HepG2 (cell line): ENCODE results near the gene ATG4D. TPM values are rescaled to one million over a fixed set of nuclear protein-coding genes. Genes with fewer than 3 reads are reported as not detected.
A peak's percentile ranks its signal among the peaks of the same experiment; 100 is the strongest.

Source experiments
- ATF3 ChIP-seq: sonication (generic); formaldehyde crosslinking; IDR thresholded peaks from 2 replicates; pipeline ENCODE4 v1.4.0; 2020; ENCODE audit warnings: missing genetic modification reagents
- CHCHD3 ChIP-seq: sonication (generic); formaldehyde crosslinking; IDR thresholded peaks from 2 replicates; pipeline ENCODE4 v1.8.0; 2022; ENCODE audit warnings: mild to moderate bottlenecking, missing genetic modification reagents, moderate library complexity
- CREBL2 ChIP-seq: sonication (generic); formaldehyde crosslinking; IDR thresholded peaks from 2 replicates; pipeline ENCODE4 v1.8.1; 2023; ENCODE audit warnings: missing genetic modification reagents, mild to moderate bottlenecking, borderline replicate concordance
- FOXJ3 ChIP-seq: sonication (generic); formaldehyde crosslinking; IDR thresholded peaks from 2 replicates; pipeline ENCODE4 v1.4.0; 2020; ENCODE audit warnings: missing genetic modification reagents, mild to moderate bottlenecking, borderline replicate concordance
- GABPA ChIP-seq, 2 experiments: IDR thresholded peaks; 2 replicates each; pipeline ENCODE4 v1.6.1; 2011 to 2016; ENCODE audit warnings: low read depth in 2 of 2, low read length in 1 of 2, missing biosample characterization in 1 of 2, missing genetic modification characterization in 1 of 2
- GLI4 ChIP-seq: sonication (generic); formaldehyde crosslinking; IDR thresholded peaks from 2 replicates; pipeline ENCODE4 v1.5.1; 2020; ENCODE audit warnings: missing genetic modification reagents, mild to moderate bottlenecking, moderate library complexity, borderline replicate concordance
- MAFF ChIP-seq: IDR thresholded peaks from 2 replicates; pipeline ENCODE4 v1.6.1; 2011; ENCODE audit warnings: low read depth, low read length, improper control_type of control experiment
- MTF1 ChIP-seq: sonication (generic); formaldehyde crosslinking; IDR thresholded peaks from 2 replicates; pipeline ENCODE4 v1.5.0; 2020; ENCODE audit warnings: missing genetic modification reagents
- NFATC3 ChIP-seq: sonication (generic); formaldehyde crosslinking; IDR thresholded peaks from 2 replicates; pipeline ENCODE4 v1.5.1; 2020; ENCODE audit warnings: mild to moderate bottlenecking, missing genetic modification reagents
- POGZ ChIP-seq: sonication (generic); formaldehyde crosslinking; IDR thresholded peaks from 2 replicates; pipeline ENCODE4 v1.4.0; 2020; ENCODE audit warnings: mild to moderate bottlenecking, missing genetic modification reagents
- SRY ChIP-seq: sonication (generic); formaldehyde crosslinking; IDR thresholded peaks from 2 replicates; pipeline ENCODE4 v1.8.0; 2022; ENCODE audit warnings: mild to moderate bottlenecking, missing genetic modification reagents
- TCF7L2 ChIP-seq: IDR thresholded peaks from 2 replicates; pipeline ENCODE4 v1.6.1; 2011; ENCODE audit warnings: mild to moderate bottlenecking, low read depth, low read length, moderate library complexity
- TP53 ChIP-seq: sonication (generic); formaldehyde crosslinking; conservative IDR thresholded peaks from 2 replicates; pipeline ENCODE4 v1.4.0; 2020; ENCODE audit warnings: missing genetic modification reagents
- TRIM22 ChIP-seq: fragments of 450-650 bp; IDR thresholded peaks from 2 replicates; pipeline ENCODE4 v1.6.1; 2017
- U2AF1 ChIP-seq: fragments of 200-400 bp; formaldehyde crosslinking; optimal IDR thresholded peaks from 2 replicates; pipeline ENCODE3; 2017; ENCODE audit warnings: mild to moderate bottlenecking, low read depth, low read length
- ZBTB3 ChIP-seq: sonication (generic); formaldehyde crosslinking; IDR thresholded peaks from 2 replicates; pipeline ENCODE4 v1.4.0; 2020; ENCODE audit warnings: low read depth, mild to moderate bottlenecking, moderate library complexity, missing genetic modification reagents, borderline replicate concordance
- ZBTB7B ChIP-seq: sonication (generic); formaldehyde crosslinking; IDR thresholded peaks from 2 replicates; pipeline ENCODE4 v1.4.0; 2020; ENCODE audit warnings: missing genetic modification reagents
- ZFX ChIP-seq: sonication (generic); formaldehyde crosslinking; IDR thresholded peaks from 2 replicates; pipeline ENCODE4 v1.4.0; 2020; ENCODE audit warnings: mild to moderate bottlenecking, low read depth, missing genetic modification reagents, moderate library complexity
- ZNF143 ChIP-seq: sonication (generic); formaldehyde crosslinking; IDR thresholded peaks from 2 replicates; pipeline ENCODE4 v1.4.0; 2020; ENCODE audit warnings: missing genetic modification reagents
- ZNF207 ChIP-seq: fragments of 450-650 bp; IDR thresholded peaks from 2 replicates; pipeline ENCODE4 v1.6.1; 2016; ENCODE audit warnings: antibody characterized with exemption, borderline replicate concordance
- ZNF292 ChIP-seq: sonication (generic); formaldehyde crosslinking; IDR thresholded peaks from 2 replicates; pipeline ENCODE4 v1.8.1; 2022; ENCODE audit warnings: mild to moderate bottlenecking, low read depth, missing genetic modification reagents, borderline replicate concordance
- ZNF543 ChIP-seq: sonication (generic); formaldehyde crosslinking; IDR thresholded peaks from 2 replicates; pipeline ENCODE4 v1.4.0; 2020; ENCODE audit warnings: mild to moderate bottlenecking, missing genetic modification reagents
- ZNF547 ChIP-seq: sonication (generic); formaldehyde crosslinking; IDR thresholded peaks from 2 replicates; pipeline ENCODE4 v1.5.1; 2020; ENCODE audit warnings: mild to moderate bottlenecking, missing genetic modification reagents
- ZNF605 ChIP-seq: sonication (generic); formaldehyde crosslinking; IDR thresholded peaks from 2 replicates; pipeline ENCODE4 v1.8.0; 2022; ENCODE audit warnings: mild to moderate bottlenecking, missing genetic modification reagents
- ZNF660 ChIP-seq: sonication (generic); formaldehyde crosslinking; IDR thresholded peaks from 2 replicates; pipeline ENCODE4 v1.5.1; 2020; ENCODE audit warnings: mild to moderate bottlenecking, low read depth, missing genetic modification reagents, borderline replicate concordance
- ZNF775 ChIP-seq: sonication (generic); formaldehyde crosslinking; IDR thresholded peaks from 2 replicates; pipeline ENCODE4 v1.4.0; 2020; ENCODE audit warnings: missing genetic modification reagents, mild to moderate bottlenecking, moderate library complexity, borderline replicate concordance
- ZNF784 ChIP-seq: sonication (generic); formaldehyde crosslinking; IDR thresholded peaks from 2 replicates; pipeline ENCODE4 v1.5.1; 2020; ENCODE audit warnings: missing genetic modification reagents, mild to moderate bottlenecking, borderline replicate concordance
- ZSCAN25 ChIP-seq: sonication (generic); formaldehyde crosslinking; IDR thresholded peaks from 2 replicates; pipeline ENCODE4 v1.8.0; 2022; ENCODE audit warnings: mild to moderate bottlenecking, missing genetic modification reagents
- polyA plus RNA-seq, 8 experiments: library from polyadenylated mRNA; depleted of rRNA in 3 of 8; stranded (reverse) in 7 of 8; unstranded in 1 of 8; fragments of >200 nt; fragmentation: Illumina TruSeq in 4 of 8; extraction: Trizol in 4 of 8; gene quantifications; 2 replicates each; pipeline versions ENCODE4 v1.2.1 to v1.2.3, GENCODE V29; 2011 to 2016; ENCODE audit warnings: low read depth in 4 of 8, missing spikeins in 1 of 8, mixed read lengths in 1 of 8; ENCODE audit not compliant: insufficient read depth in 1 of 8
- total RNA-seq, 5 experiments: library from RNA; depleted of rRNA; stranded (reverse); fragments of >200 nt; fragmentation: Illumina TruSeq; extraction: Trizol; gene quantifications; 2 replicates each; pipeline ENCODE4 v1.2.3, GENCODE V29; 2016; ENCODE audit warnings: low read depth in 1 of 5

The ATG4D gene
- total and polyA plus RNA-seq, 2 of the 13 experiments (the other 11 are each of a cell fraction or from before 2014, with no cell fraction given): 17.8 to 19.0 TPM

- no peak for TF ChIP-seq ZNF775 (CRISPR knock-in tag)
- TF ChIP-seq ZNF292 (CRISPR knock-in tag): no peak
- TF ChIP-seq ZNF660 (CRISPR knock-in tag): no peak
- TF ChIP-seq TRIM22: no peak
- no peak; the same call in 1 of the 2 replicates for TF ChIP-seq CREBL2
- no peak for TF ChIP-seq ZNF543 (CRISPR knock-in tag)
- TF ChIP-seq ZNF143 (CRISPR knock-in tag): peak; percentile 56; the same call in 1 of the 2 replicates
- peak; percentile 97 for TF ChIP-seq SRY (CRISPR knock-in tag)
- TF ChIP-seq CHCHD3 (CRISPR knock-in tag): peak; percentile 84; the same call in 1 of the 2 replicates
- TF ChIP-seq MTF1 (CRISPR knock-in tag): no peak; the same call in 1 of the 2 replicates
- TF ChIP-seq NFATC3 (CRISPR knock-in tag): peak; percentile 93; the same call in 1 of the 2 replicates
- 0 out of 2 replicates have a peak, but pooled peaks have one; percentile 26 for TF ChIP-seq GLI4 (CRISPR knock-in tag)
- TF ChIP-seq ZFX: peak; percentile 62
- peak; percentile 96 for TF ChIP-seq ZNF605 (CRISPR knock-in tag)
- TF ChIP-seq ZNF784 (CRISPR knock-in tag): no peak; the same call in 1 of the 2 replicates
- no peak for TF ChIP-seq ZNF207
- TF ChIP-seq ZBTB3: no peak
- no peak for TF ChIP-seq TCF7L2
- no peak for TF ChIP-seq TP53 (CRISPR knock-in tag)
- peak; percentile 50; the same call in 1 of the 2 replicates for TF ChIP-seq ZSCAN25 (CRISPR knock-in tag)
- no peak for TF ChIP-seq POGZ (CRISPR knock-in tag)
- peak; percentile 47; the same call in 1 of the 2 replicates for TF ChIP-seq ATF3
- TF ChIP-seq MAFF: no peak
- TF ChIP-seq FOXJ3 (CRISPR knock-in tag): no peak
- TF ChIP-seq ZBTB7B (CRISPR knock-in tag): peak; percentile 58; the same call in 1 of the 2 replicates
- TF ChIP-seq U2AF1: no peak
- TF ChIP-seq ZNF547 (CRISPR knock-in tag): peak; percentile 96
- TF ChIP-seq GABPA (IDR thresholded peaks at IDR 0.05; ENCODE audit: low read depth, low read length): no peak
- peak; percentile 27 for TF ChIP-seq GABPA (CRISPR knock-in tag; IDR thresholded peaks at IDR 0.05; ENCODE audit: low read depth)
Measured at GRCh38 chr19:10565567-10566407, 22.1 kb downstream of the ATG4D start, which contains the start of gene KRI1 (continued).
